Prostate gland (tissue), 2 donors: ENCODE measurements around the gene KLF4. TPM values are rescaled to one million over a fixed set of nuclear protein-coding genes. Genes with fewer than 3 reads are reported as not detected.

Experiments
- DNase-seq: peaks from one replicate; pipeline ENCODE4 v3.0.0-alpha.2; 2019; ENCODE audit warnings: low spot score
- H3K27ac ChIP-seq, 2 donors: fragments of 200-600 bp; sonication (generic); 2 replicates each; pipeline ENCODE4 v1.5.1; 2017 to 2019
- H3K27me3 ChIP-seq: fragments of 200-600 bp; sonication (generic); replicated peaks from 2 replicates; pipeline ENCODE4 v1.5.1; 2019; ENCODE audit not compliant: insufficient read depth
- H3K36me3 ChIP-seq, 2 donors: fragments of 200-600 bp; sonication (generic); 1 replicate in 1 of 2; 2 replicates in 1 of 2; pipeline versions ENCODE4 v1.5.1 to v1.8.1; 2017 to 2019
- H3K4me1 ChIP-seq: fragments of 200-600 bp; sonication (generic); replicated peaks from 2 replicates; pipeline ENCODE4 v1.5.1; 2019
- H3K4me3 ChIP-seq, 2 donors: fragments of 200-600 bp; sonication (generic); 2 replicates each; pipeline ENCODE4 v1.5.1; 2017 to 2019
- H3K9me3 ChIP-seq: fragments of 200-600 bp; sonication (generic); 2 replicates; pipeline ENCODE4 v1.5.1; 2017
- CTCF ChIP-seq, 4 experiments: fragments of 200-600 bp in 2 of 4; fragments of 450-650 bp in 2 of 4; sonication (generic) in 2 of 4; IDR thresholded peaks; 1 replicate in 3 of 4; 2 replicates in 1 of 4; pipeline ENCODE4 v1.5.1; 2016 to 2019; ENCODE audit warnings: antibody characterized with exemption in 4 of 4, mild to moderate bottlenecking in 2 of 4, moderate library complexity in 2 of 4
- POLR2A ChIP-seq: fragments of 450-650 bp; IDR thresholded peaks from one replicate; pipeline ENCODE4 v1.6.1; 2016; ENCODE audit warnings: antibody characterized with exemption, mild to moderate bottlenecking
- POLR2AphosphoS5 ChIP-seq: sonication (generic); formaldehyde crosslinking; IDR thresholded peaks from one replicate; pipeline ENCODE4 v1.6.1; 2017; ENCODE audit warnings: antibody characterized with exemption
- WGBS: methylation state at CpG from one replicate; pipeline ENCODE4 v1.1.5; 2018; 5-methylcytosine and 5-hydroxymethylcytosine counted together
- intact Hi-C: fragments of 100-400 bp; cut with DNase I; formaldehyde crosslinking; loops from one replicate; pipeline ENCODE4 v1.14.2; 2022
- total RNA-seq, 2 donors: library from RNA; depleted of rRNA; stranded (reverse); fragments of >200 nt; gene quantifications; one replicate each; pipeline ENCODE4 v1.1.0, GENCODE V29; 2016

KLF4 gene
- total RNA-seq, 2 donors from 2014 or later: 41.4 to 50.0 TPM

GRCh38 chr9:107455425-107456135 lies 34.0 kb downstream of the KLF4 start:
- Histone ChIP-seq H3K9me3 (no peaks in the 10 kb centered on the region), H3K4me3 (no peak overlapping the region), H3K27me3 (no peaks in the 10 kb centered on the region), H3K36me3 (no peaks in the 10 kb centered on the region), H3K4me1 (no peaks in the 10 kb centered on the region), H3K27ac (peak overlapping the region; percentile 77 to 83)
- peak; percentile 56 for DNase-seq
- TF ChIP-seq CTCF (IDR thresholded peaks at IDR 0.05): no peak
- peak; percentile 28 for TF ChIP-seq POLR2AphosphoS5
- TF ChIP-seq POLR2A: no peak
- WGBS: 22% methylated on average over 6 of the region's 6 CpGs
- intact Hi-C loops: no loop called here

- 71% methylated on average over 4 of the region's 4 CpGs for WGBS
- TF ChIP-seq CTCF (IDR thresholded peaks at IDR 0.05) (no peak), POLR2AphosphoS5 (no peak), POLR2A (no peak)
- DNase-seq: no peak
- H3K4me3 ChIP-seq: no peak overlapping the region
- H3K4me1 ChIP-seq: no peaks in the 10 kb centered on the region
- H3K27me3 ChIP-seq: no peaks in the 10 kb centered on the region
- intact Hi-C loops: no loop called here
- no peaks in the 10 kb centered on the region for H3K9me3 ChIP-seq
- peak overlapping the region in 1 of 2 donors; percentile 83 for H3K27ac ChIP-seq
- H3K36me3 ChIP-seq: no peaks in the 10 kb centered on the region
Measured at GRCh38 chr9:107453479-107453878, 36.1 kb downstream of the KLF4 start.

- peak overlapping the region in 1 of 2 donors; percentile 38 for H3K27ac ChIP-seq
- no peaks in the 10 kb centered on the region for H3K9me3 ChIP-seq
- no peaks in the 10 kb centered on the region for H3K27me3 ChIP-seq
- no peak overlapping the region for H3K4me3 ChIP-seq
- WGBS: 75% methylated on average over 1 of the region's 1 CpG
- peak; percentile 60 for TF ChIP-seq POLR2AphosphoS5
- no peak for TF ChIP-seq CTCF (IDR thresholded peaks at IDR 0.05)
- TF ChIP-seq POLR2A: no peak
- no peak for DNase-seq
- no peaks in the 10 kb centered on the region for H3K36me3 ChIP-seq
- no peaks in the 10 kb centered on the region for H3K4me1 ChIP-seq
- intact Hi-C loops: no loop called here
Measured at GRCh38 chr9:107447834-107448233, 41.7 kb downstream of the KLF4 start.

- intact Hi-C loops: no loop called here
- TF ChIP-seq CTCF (IDR thresholded peaks at IDR 0.05) (no peak), POLR2AphosphoS5 (no peak), POLR2A (no peak)
- H3K27ac ChIP-seq: peak overlapping the region in 1 of 2 donors; percentile 38
- no peaks in the 10 kb centered on the region for H3K9me3 ChIP-seq
- no peaks in the 10 kb centered on the region for H3K4me1 ChIP-seq
- no peak overlapping the region for H3K4me3 ChIP-seq
- DNase-seq: no peak
- WGBS: 92% methylated on average over 4 of the region's 4 CpGs
- no peaks in the 10 kb centered on the region for H3K36me3 ChIP-seq
- no peaks in the 10 kb centered on the region for H3K27me3 ChIP-seq
Measured at GRCh38 chr9:107447081-107447480, 42.5 kb downstream of the KLF4 start.

GRCh38 chr9:107446491-107446890 lies 43.1 kb downstream of the KLF4 start:
- 94% methylated on average over 12 of the region's 12 CpGs for WGBS
- H3K27me3 ChIP-seq: no peaks in the 10 kb centered on the region
- H3K27ac ChIP-seq: no peak overlapping the region
- intact Hi-C loops: no loop called here
- TF ChIP-seq CTCF (IDR thresholded peaks at IDR 0.05): no peak
- no peak for TF ChIP-seq POLR2AphosphoS5
- no peak for TF ChIP-seq POLR2A
- H3K36me3 ChIP-seq: no peaks in the 10 kb centered on the region
- H3K4me3 ChIP-seq: no peak overlapping the region
- H3K4me1 ChIP-seq: no peaks in the 10 kb centered on the region
- DNase-seq: no peak
- H3K9me3 ChIP-seq: no peaks in the 10 kb centered on the region
